Tibial nerve (tissue), 4 donors: ENCODE results near the gene EML6. TPM values are rescaled to one million over a fixed set of nuclear protein-coding genes. Genes with fewer than 3 reads are reported as not detected.
A peak's percentile ranks its signal among the peaks of the same experiment; 100 is the strongest.

ENCODE experiments used
- DNase-seq, 2 donors: peaks; one replicate each; pipeline ENCODE4 v3.0.0-alpha.2; 2019; ENCODE audit warnings: low spot score in 2 of 2
- H3K27ac ChIP-seq, 4 donors: fragments of 200-600 bp; sonication (generic) in 3 of 4; one replicate each; pipeline ENCODE4 v1.5.1; 2017 to 2019; ENCODE audit warnings: mild to moderate bottlenecking in 1 of 4
- H3K27me3 ChIP-seq, 2 donors: fragments of 200-600 bp; sonication (generic) in 1 of 2; one replicate each; pipeline versions ENCODE4 v1.5.1 to v1.6.0; 2017 to 2019
- H3K36me3 ChIP-seq, 3 donors: fragments of 200-600 bp; sonication (generic); one replicate each; pipeline ENCODE4 v1.5.1; 2018 to 2019
- H3K4me1 ChIP-seq, 4 donors: fragments of 200-600 bp; sonication (generic) in 3 of 4; one replicate each; pipeline ENCODE4 v1.5.1; 2017 to 2019
- H3K4me3 ChIP-seq, 4 donors: fragments of 200-600 bp; sonication (generic) in 3 of 4; one replicate each; pipeline ENCODE4 v1.5.1; 2017 to 2019; ENCODE audit warnings: mild to moderate bottlenecking in 1 of 4, moderate library complexity in 1 of 4
- H3K9me3 ChIP-seq, 4 donors: fragments of 200-600 bp; sonication (generic) in 3 of 4; one replicate each; pipeline ENCODE4 v1.5.1; 2017 to 2019
- EP300 ChIP-seq, 2 donors: sonication (generic); formaldehyde crosslinking; IDR thresholded peaks; one replicate each; pipeline ENCODE4 v1.6.1; 2017; ENCODE audit warnings: antibody characterized with exemption in 2 of 2, mild to moderate bottlenecking in 1 of 2
- POLR2A ChIP-seq, 2 donors: fragments of 450-650 bp; IDR thresholded peaks; one replicate each; pipeline ENCODE4 v1.6.1; 2017; ENCODE audit warnings: antibody characterized with exemption in 2 of 2, mild to moderate bottlenecking in 2 of 2, moderate library complexity in 2 of 2
- whole genome bisulfite sequencing, 2 donors: methylation state at CpG; one replicate each; pipeline ENCODE4 v1.1.5; 2018; 5-methylcytosine and 5-hydroxymethylcytosine counted together
- total RNA-seq, 4 donors: library from RNA; depleted of rRNA; stranded (reverse); fragments of >200 nt; gene quantifications; one replicate each; pipeline ENCODE4 v1.1.0, GENCODE V29; 2016
- TF ChIP-seq, protein P1 (sequence below), 5 experiments: fragments of 200-600 bp in 3 of 5; fragments of 450-650 bp in 2 of 5; sonication (generic) in 3 of 5; IDR thresholded peaks; one replicate each; pipeline ENCODE4 v1.5.1; 2016 to 2019; ENCODE audit warnings: antibody characterized with exemption in 5 of 5, mild to moderate bottlenecking in 3 of 5, moderate library complexity in 2 of 5

The EML6 gene
- total RNA-seq, 4 donors from 2014 or later = 0.60 to 18.0 (median 0.93) TPM

DNA sequence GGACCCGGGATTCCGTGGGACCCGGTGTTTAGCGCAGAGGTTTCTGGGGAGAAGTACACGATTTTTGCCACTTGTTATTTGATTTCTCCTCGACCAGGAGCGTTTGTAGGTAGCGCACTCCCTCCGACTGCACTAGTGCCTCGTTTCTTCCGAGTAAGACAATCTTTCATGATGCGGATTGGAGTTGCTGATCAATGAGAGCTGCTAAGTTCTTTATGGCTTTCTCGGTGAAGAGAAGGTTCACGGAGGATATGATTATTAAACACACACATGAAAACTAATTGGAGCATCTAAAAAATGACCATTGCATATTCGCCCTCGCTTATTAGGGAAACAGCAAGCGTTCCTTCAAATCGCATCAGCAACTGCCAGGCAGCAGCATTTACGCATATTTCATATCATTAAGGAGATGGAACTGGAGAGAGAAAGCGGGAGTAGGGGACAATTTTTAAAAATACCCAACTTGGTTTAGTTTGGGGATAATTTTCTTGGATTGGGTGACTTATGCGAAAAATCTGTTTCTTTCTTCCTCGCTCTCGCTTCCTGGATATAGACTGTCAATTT, 616 bp downstream of the EML6 start:
- Histone ChIP-seq H3K27me3 (peaks cover 0 to 12% of the 10 kb centered on the region in 2 donors), H3K4me1 (peaks cover 0 to 22% (median 6%) of the 10 kb centered on the region in 4 donors), H3K9me3 (no peaks in the 10 kb centered on the region), H3K4me3 (peak overlapping the region; percentile 68 to 88 (median 80)), H3K36me3 (no peaks in the 10 kb centered on the region), H3K27ac (peak overlapping the region in 3 of 4 donors; percentile 34 to 68 (median 68))
- 0 to 1% methylated on average over 23 of the region's 23 CpGs for WGBS, 2 donors
- no peak for DNase-seq
- TF ChIP-seq POLR2A (IDR thresholded peaks at IDR 0.05) (no peak), EP300 (IDR thresholded peaks at IDR 0.05) (no peak)
- TF ChIP-seq, protein P1, sequence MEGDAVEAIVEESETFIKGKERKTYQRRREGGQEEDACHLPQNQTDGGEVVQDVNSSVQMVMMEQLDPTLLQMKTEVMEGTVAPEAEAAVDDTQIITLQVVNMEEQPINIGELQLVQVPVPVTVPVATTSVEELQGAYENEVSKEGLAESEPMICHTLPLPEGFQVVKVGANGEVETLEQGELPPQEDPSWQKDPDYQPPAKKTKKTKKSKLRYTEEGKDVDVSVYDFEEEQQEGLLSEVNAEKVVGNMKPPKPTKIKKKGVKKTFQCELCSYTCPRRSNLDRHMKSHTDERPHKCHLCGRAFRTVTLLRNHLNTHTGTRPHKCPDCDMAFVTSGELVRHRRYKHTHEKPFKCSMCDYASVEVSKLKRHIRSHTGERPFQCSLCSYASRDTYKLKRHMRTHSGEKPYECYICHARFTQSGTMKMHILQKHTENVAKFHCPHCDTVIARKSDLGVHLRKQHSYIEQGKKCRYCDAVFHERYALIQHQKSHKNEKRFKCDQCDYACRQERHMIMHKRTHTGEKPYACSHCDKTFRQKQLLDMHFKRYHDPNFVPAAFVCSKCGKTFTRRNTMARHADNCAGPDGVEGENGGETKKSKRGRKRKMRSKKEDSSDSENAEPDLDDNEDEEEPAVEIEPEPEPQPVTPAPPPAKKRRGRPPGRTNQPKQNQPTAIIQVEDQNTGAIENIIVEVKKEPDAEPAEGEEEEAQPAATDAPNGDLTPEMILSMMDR (IDR thresholded peaks at IDR 0.05) = no peak

DNA sequence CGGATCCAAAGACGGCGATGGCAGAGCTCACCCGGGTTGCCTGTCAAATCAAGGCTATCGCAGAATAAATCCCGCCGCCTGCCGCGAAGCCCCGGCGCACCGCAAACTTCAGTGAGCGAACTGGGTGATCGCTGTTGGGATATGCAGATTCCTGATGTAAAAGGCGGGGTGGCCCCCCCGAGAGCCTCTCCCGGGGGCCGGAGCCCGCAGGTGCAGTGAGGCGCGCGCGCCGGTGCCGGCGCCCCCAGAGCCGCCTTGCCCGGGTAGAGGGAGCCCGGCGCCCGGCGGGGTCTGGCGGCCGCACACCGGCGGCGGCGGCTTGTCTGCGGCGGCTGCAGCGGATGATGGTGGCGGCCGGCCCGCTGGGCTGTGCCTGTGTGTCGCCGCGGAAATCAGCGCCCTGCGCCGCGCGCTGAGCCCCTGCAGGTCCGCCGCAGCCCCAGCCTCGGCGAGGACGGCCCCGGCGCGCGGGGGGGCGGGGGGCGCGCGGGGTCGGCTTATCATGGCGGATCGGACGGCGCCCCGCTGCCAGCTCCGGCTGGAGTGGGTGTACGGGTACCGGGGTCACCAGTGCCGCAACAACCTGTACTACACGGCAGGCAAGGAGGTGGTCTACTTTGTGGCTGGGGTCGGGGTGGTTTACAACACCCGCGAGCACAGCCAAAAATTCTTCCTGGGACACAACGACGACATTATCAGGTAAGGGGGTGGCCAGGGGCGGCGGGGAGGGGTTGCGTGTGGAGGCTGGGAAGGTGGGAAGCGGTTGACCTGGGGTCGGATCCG, 1.3 kb downstream of the EML6 start:
- no peak for TF ChIP-seq POLR2A (IDR thresholded peaks at IDR 0.05)
- TF ChIP-seq EP300 (IDR thresholded peaks at IDR 0.05) = no peak
- TF ChIP-seq, protein P1 (IDR thresholded peaks at IDR 0.05) = no peak
- peak overlapping the region; percentile 68 to 88 (median 80) for H3K4me3 ChIP-seq
- DNase-seq = no peak
- no peak overlapping the region for H3K27ac ChIP-seq
- 3 to 5% methylated on average over 24 to 36 of the region's 87 CpGs for WGBS, 2 donors
- peaks cover 0 to 11% of the 10 kb centered on the region in 2 donors for H3K27me3 ChIP-seq
- no peaks in the 10 kb centered on the region for H3K9me3 ChIP-seq
- no peaks in the 10 kb centered on the region for H3K36me3 ChIP-seq
- peaks cover 0 to 22% (median 6%) of the 10 kb centered on the region in 4 donors for H3K4me1 ChIP-seq

DNA sequence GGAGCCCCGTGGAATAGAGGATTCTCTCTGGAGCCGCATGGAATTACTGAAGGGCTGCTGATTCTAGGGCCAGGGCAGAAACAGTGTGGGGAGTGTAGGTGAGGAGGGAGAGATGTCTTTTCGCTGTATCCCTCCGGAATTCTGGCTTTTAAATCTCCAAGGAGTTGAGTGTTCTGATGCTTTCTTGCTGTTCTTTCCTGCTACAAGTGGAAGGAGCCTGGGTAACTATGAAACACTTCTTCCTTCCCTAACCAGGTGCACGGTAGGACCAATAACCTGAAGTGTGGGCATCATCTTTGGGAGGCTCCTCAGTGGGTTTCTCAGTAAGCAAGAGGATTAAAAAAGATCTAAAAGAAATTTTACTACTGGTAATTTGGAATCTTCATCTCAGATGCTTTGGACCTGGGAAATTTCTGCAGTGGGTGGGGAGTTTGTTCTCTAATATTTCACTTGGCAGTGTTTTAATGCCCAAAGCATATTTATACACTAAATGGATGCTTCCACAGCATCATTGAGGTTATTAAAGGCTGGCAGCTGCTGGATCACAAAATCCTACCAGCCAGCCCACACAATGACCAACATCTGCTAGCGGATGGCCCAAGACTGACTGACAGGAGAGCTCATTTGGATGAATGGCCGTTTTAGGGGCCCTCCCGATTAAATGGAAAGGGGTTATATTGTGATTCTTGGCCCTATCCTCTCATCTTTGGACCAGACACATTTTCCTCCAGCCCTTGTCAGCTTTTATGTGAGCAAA, 2.1 kb downstream of the EML6 start:
- 42 to 45% methylated on average over 8 of the region's 8 CpGs for WGBS, 2 donors
- Histone ChIP-seq H3K4me1 (peaks cover 0 to 22% (median 6%) of the 10 kb centered on the region in 4 donors), H3K27me3 (peaks cover 0 to 11% of the 10 kb centered on the region in 2 donors), H3K4me3 (peak overlapping the region in 2 of 4 donors; percentile 72 to 88), H3K9me3 (no peaks in the 10 kb centered on the region), H3K27ac (no peak overlapping the region), H3K36me3 (no peaks in the 10 kb centered on the region)
- TF ChIP-seq EP300 (IDR thresholded peaks at IDR 0.05) (no peak), POLR2A (IDR thresholded peaks at IDR 0.05) (no peak)
- TF ChIP-seq, protein P1 (IDR thresholded peaks at IDR 0.05) = no peak
- no peak for DNase-seq

DNA sequence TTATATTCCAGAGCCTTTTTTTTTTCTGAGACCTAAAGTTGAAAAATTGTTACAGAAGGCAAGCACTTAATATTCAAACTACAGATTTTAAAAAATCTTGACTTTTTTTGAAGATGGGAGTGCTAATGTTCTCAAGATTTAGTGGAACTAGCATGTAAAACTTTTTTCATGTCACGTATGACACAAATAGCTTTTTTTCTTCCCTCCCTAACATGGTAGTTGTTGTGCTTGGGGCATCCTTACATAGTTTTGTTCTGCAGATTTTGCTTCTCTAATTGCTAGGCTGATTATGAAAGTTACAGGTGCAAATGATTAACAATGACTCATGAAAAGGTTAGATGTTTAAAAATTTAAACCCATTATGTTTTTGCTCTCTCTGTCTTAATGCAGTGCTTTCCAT, 3.0 kb downstream of the EML6 start:
- no peak overlapping the region for H3K27ac ChIP-seq
- H3K9me3 ChIP-seq = no peaks in the 10 kb centered on the region
- peaks cover 0 to 11% of the 10 kb centered on the region in 2 donors for H3K27me3 ChIP-seq
- peaks cover 0 to 22% (median 6%) of the 10 kb centered on the region in 4 donors for H3K4me1 ChIP-seq
- DNase-seq = no peak
- 87 to 93% methylated on average over 1 of the region's 1 CpG for WGBS, 2 donors
- TF ChIP-seq, protein P1 (IDR thresholded peaks at IDR 0.05) = no peak
- TF ChIP-seq EP300 (IDR thresholded peaks at IDR 0.05) = no peak
- TF ChIP-seq POLR2A (IDR thresholded peaks at IDR 0.05) = no peak
- H3K4me3 ChIP-seq = no peak overlapping the region
- no peaks in the 10 kb centered on the region for H3K36me3 ChIP-seq
